HG03565 (cell line): ENCODE data around the gene PLCD4.

Experiments used
- ATAC-seq: cut with Tn5 transposase; IDR thresholded peaks from one replicate; pipeline ENCODE4 v1.9.1; 2021; ENCODE audit warnings: mild to moderate bottlenecking, moderate library complexity; ENCODE audit not compliant: unreplicated experiment

Gene PLCD4

DNA sequence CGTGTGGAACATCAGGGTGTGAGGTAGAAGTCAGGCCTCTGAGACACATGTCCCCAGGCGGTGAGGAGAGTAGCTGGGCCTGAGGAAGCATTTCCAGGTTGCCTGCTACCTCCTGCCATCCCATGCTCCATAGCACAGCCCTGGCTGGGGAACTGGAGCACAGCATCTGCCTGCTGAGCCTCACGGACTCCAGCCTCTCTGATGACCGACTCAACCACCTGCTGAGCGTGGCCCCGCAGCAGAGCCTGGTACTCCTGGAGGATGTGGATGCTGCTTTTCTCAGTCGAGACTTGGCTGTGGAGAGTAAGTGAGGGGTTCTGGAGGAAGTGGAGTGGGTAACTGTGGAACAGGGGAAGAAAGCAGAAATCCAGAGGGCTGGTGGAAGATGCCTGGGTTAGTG is 54.7 kb downstream of the PLCD4 start:
- ATAC-seq, result no peak

DNA sequence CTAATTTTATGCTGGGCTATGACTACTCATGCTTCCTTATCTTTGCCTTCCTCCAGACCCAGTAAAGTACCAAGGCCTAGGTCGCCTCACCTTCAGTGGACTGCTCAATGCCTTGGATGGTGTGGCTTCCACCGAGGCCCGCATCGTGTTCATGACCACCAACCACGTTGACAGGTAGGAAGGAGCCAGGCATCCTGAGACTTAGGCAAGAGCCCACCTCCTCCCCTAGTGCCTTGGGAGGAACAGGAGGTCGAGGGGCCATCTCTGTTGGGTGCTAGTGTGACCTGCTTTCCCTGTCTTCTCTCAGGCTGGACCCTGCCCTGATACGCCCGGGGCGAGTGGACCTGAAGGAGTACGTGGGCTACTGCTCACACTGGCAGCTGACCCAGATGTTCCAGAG is 55.1 kb downstream of the PLCD4 start:
- no peak for ATAC-seq

DNA sequence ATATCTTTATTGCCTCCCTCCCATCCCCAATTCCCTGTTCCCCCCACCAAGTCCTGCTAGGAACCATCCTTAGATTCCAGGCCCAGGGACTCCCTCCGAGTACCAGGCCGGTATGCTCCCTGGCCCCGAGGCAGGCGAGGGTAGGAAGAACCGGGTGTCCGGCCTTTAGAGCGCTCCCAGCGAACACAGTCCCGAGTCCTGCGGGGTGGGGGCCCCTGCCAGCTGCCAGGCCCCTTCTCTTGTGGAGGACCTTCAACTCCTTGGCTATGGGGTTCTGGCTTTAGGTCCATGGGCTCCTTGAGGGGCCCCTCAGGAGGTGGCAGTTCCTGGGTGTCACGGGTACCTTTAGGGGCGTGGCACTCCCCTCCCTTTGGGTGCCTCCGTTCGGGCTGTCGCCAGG is 56.2 kb downstream of the PLCD4 start:
- no peak for ATAC-seq

DNA sequence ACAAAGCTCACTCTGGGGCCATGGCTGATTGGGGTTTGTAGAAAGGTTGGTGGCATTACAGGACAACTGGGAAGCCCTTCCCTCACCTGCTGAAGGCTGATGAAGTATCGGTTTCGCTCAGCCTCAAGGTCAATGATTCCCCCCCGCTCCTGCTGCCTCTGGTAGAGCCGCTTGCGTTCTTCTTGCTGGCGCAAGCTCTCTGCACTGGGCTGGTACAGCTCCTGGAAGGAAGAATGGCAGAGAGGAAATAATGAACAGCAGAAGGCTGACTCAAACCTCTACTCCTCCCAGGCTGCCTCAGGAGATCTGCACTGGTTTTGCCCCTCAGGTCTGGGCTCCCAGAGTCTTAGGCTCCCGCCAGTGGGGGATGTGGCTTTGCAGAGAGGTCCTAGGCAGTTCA is 57.0 kb downstream of the PLCD4 start:
- no peak for ATAC-seq

DNA sequence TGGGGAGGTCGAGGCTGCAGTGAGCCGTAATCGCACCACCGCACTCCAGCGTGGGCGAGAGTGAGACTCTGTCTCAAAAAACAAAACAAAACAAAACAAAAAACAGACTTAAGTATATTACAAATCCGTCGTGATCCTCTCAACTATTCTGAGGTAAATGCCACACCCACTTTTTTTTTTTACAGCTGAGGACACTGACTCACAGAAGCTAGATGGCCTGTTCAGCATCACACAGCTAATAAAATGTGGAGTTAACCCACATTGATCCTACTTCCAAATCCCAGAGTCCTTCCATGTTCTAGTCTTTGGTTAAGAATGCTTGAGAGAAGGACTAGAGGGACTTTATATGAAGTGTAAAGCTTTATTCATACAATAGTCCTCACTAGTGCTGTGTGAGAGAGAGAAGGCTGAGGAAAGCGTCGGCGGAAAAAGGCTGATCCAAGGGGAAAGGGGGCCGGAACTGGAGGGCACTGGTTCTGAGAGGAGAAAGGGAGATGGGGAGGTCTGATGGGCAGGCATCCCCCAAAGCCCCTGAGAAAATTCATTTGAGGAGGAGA is 63.5 kb downstream of the PLCD4 start:
- no peak for ATAC-seq

DNA sequence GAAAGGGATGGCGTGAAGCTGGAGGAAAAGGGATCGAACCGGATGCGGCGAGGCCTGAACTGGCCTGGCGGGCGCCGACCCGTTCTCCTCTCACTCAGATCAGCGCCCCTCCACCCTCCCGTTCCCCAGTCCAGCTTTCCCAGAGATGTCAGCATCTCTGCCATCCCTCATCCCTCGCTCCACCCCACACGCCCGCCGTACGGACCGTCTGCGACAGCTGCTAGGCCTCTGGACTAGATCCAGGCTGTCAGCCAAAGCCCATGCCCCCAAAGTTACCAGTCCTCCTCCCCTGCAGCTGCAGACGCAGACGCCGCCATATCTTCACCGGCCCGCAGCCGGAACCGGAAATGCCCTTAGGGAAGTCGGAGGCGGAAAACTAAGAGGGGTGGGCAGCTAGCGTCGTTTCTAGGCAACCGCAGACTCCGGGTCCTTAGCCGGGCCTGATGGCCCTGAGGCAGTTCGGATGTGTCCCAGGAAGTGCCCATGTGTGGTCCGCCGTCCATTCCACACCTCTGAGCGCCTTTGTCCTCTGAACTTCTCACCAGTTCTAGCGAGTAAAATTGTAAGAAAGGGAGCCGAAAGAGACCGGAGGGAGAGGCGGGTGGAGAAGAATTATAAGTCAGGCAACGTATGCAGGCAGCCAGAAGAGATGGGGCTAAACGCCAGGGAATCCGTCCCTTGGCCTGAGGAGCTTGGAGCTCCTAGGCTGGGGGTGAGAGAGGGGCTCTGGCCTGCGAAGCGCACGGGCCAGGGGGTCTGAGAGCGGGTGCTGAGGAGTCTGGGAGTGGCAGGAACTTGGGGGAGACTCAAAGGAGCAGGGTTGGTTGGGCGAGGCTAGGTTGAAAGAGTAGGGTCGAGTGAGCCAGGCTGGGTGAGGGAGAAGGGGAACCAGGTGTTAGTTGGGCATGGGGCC is 64.2 kb downstream of the PLCD4 start, which contains the start of the genes RNF25 and STK36:
Gene RNF25, minus strand, starts transcription at position 349 of the 913 bp plus-strand sequence. Its CDS starts 32 bp downstream, at position 317.
Gene STK36, plus strand, starts transcription at position 433 of the 913 bp plus-strand sequence. CDS start 744 bp downstream, outside the sequence.
- peak; percentile 88 for ATAC-seq

DNA sequence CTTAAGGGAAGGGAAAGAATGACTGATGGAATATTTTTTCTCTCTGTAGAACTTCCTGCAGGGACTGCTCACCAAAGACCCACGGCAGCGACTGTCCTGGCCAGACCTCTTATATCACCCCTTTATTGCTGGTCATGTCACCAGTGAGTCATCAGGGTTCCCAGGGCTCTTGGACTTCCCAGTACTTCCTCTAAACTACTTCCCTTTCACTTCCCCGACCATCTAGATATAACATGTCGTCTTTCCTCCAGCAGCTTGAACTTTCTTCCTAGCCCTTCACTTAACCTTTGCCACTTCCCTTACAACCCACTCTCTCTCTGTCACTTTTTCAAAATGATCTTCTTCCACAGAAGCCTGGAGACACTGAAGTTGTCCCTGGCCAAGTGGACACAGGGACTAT is 71.4 kb downstream of the PLCD4 start:
- ATAC-seq, result no peak

DNA sequence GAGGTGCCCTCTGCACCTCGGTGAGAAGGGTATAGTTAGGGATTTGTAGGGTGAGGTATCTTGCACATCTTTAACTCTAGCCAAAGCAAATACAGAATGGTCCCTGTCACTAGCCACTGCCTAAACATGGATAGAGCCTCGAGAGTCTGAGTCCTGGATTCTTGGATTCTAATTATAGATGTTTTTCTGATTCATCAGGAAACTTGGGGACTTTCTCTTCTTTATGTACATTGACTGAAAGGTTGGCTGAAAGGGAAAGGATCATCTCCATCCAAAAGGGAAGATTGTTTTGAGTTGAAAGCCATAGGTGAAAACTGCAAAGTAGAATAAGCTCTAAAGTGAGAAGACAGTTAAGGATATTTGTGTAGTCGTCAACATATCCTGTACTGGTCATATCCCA is 72.4 kb downstream of the PLCD4 start:
- no peak for ATAC-seq
